ENCODE measurements around the gene GART.

DNA sequence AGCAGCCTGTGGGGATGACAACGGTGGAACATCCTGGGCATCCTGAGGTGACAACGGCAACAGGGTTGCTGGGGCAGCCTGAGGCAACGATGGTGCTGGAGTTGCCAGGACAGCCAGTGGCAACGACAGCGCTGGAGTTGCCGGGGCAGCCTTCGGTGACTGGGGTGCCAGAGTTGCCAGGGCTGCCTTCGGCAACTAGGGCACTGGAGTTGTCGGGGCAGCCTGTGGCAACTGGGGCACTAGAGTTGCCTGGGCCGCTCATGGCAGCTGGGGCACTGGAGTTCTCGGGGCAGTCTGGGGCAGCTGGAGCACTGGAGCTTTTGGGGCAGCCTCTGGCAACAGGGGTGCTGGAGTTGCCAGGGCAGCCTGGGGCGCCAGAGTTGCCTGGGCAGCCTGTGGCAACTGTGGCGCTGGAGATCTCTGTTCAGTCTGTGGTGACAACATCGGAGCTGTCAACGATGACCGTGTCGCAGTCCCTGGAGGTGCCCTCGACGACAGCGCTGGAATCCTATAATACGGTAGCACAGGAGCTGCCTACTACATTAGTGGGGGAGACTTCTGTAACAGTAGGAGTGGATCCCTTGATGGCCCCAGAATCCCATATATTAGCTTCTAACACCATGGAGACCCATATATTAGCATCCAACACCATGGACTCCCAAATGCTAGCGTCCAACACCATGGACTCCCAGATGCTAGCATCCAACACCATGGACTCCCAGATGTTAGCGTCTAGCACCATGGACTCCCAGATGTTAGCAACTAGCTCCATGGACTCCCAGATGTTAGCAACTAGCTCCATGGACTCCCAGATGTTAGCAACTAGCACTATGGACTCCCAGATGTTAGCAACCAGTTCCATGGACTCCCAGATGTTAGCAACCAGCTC is 9.1 kb upstream of the GART start:
- TF ChIP-seq YY1 (IDR thresholded peaks at IDR 0.05; ENCODE audit: insufficient read depth, insufficient read length) (no peak), SUZ12 (IDR thresholded peaks at IDR 0.05; ENCODE audit: extremely low read depth, insufficient read depth, insufficient read length) (no peak)
